HCT116 (cell line): ENCODE data around the gene PPFIA1. TPM values are rescaled to one million over a fixed set of nuclear protein-coding genes. Genes with fewer than 3 reads are reported as not detected.
A peak's percentile ranks its signal among the peaks of the same experiment; 100 is the strongest.

Source experiments
- ATAC-seq: fragments of 200-7000 bp; cut with Tn5 transposase; 2 replicates; pipeline ENCODE4 v1.9.1; 2020; ENCODE audit warnings: mild to moderate bottlenecking, moderate library complexity
- BruUV-seq: library from RNA; stranded (reverse); fragments of 400-500 nt; replicated peaks from 2 replicates; lab custom pipeline; 2021; lab: Mats Ljungman, UMichigan
- CTCF ChIA-PET: fragments of 300-600 bp; sonication (Branson Sonifier 250); formaldehyde crosslinking; loops from one replicate; lab custom pipeline; 2021; ENCODE audit warnings: antibody characterized with exemption; lab: Charles Lee
- POLR2A ChIA-PET: fragments of 300-600, 350-600 bp; sonication (Branson Sonifier 250); formaldehyde crosslinking; loops from one replicate; lab custom pipeline; 2021; ENCODE audit warnings: antibody characterized with exemption; lab: Charles Lee
- RAD21 ChIA-PET, 2 experiments: fragments of 300-600 bp; sonication (Branson Sonifier 250); formaldehyde crosslinking; loops; one replicate each; lab custom pipeline; 2023; ENCODE audit warnings: low total read pairs in 2 of 2; ENCODE audit not compliant: uncharacterized antibody in 2 of 2, unreplicated experiment in 2 of 2, low non-redundant PET in 1 of 2; lab: Charles Lee
- DNase-seq: peaks from one replicate; pipeline ENCODE4 v3.0.0-alpha.2; 2010; ENCODE audit warnings: low read depth, low spot score
- H2AFZ ChIP-seq: fragments of 200-600 bp; shearing (Covaris generic), sonication (generic); 2 replicates; pipeline ENCODE4 v1.6.1; 2017; ENCODE audit warnings: low read depth, mixed run types, mixed read lengths, antibody characterized with exemption, low read length; ENCODE audit not compliant: poor library complexity, severe bottlenecking
- H3K27ac ChIP-seq: 2 replicates; pipeline ENCODE4 v1.5.1; 2012; ENCODE audit warnings: low read depth, low read length
- H3K27me3 ChIP-seq: fragments of 200-600 bp; sonication (generic); 2 replicates; pipeline ENCODE4 v1.6.1; 2016; ENCODE audit warnings: mixed run types, low read length, mixed read lengths; ENCODE audit not compliant: insufficient read depth
- H3K36me3 ChIP-seq, 2 experiments: fragments of 200-500 bp in 1 of 2; fragments of 200-600 bp in 1 of 2; sonication (Bioruptor generic) in 1 of 2; sonication (generic) in 1 of 2; 2 replicates each; pipeline versions ENCODE4 v1.5.1 to v1.6.1; 2014 to 2016; ENCODE audit warnings: low read length in 2 of 2, inconsistent platforms in 1 of 2, mixed read lengths in 1 of 2, mixed run types in 1 of 2; ENCODE audit not compliant: insufficient read depth in 2 of 2, control insufficient read depth in 1 of 2
- H3K4me1 ChIP-seq, 2 experiments: fragments of 200-600 bp in 1 of 2; sonication (generic) in 1 of 2; 2 replicates each; pipeline versions ENCODE4 v1.5.1 to v1.6.1; 2012 to 2017; ENCODE audit warnings: low read length in 2 of 2, inconsistent platforms in 1 of 2, mild to moderate bottlenecking in 1 of 2, mixed read lengths in 1 of 2, mixed run types in 1 of 2, moderate library complexity in 1 of 2; ENCODE audit not compliant: insufficient read depth in 2 of 2, control insufficient read depth in 1 of 2
- H3K4me2 ChIP-seq: fragments of 200-600 bp; sonication (generic); 2 replicates; pipeline ENCODE4 v1.6.1; 2017; ENCODE audit warnings: mixed run types, low read length, mixed read lengths
- H3K4me3 ChIP-seq, 2 experiments: fragments of 200-600 bp in 1 of 2; sonication (generic) in 1 of 2; replicated peaks in 1 of 2; 2 replicates each; pipeline ENCODE4 v1.5.1; 2011 to 2016; ENCODE audit warnings: low read length in 2 of 2, control low read depth in 1 of 2, low read depth in 1 of 2, mild to moderate bottlenecking in 1 of 2, mixed read lengths in 1 of 2, mixed run types in 1 of 2
- H3K79me2 ChIP-seq: fragments of 200-600 bp; sonication (generic); 2 replicates; pipeline ENCODE4 v1.6.1; 2017; ENCODE audit warnings: mild to moderate bottlenecking, mixed run types, low read length, moderate library complexity, mixed read lengths; ENCODE audit not compliant: insufficient read depth
- H3K9ac ChIP-seq: fragments of 200-600 bp; sonication (generic); 2 replicates; pipeline ENCODE4 v1.6.1; 2016; ENCODE audit warnings: low read length, mixed read lengths
- H3K9me2 ChIP-seq: fragments of 200-600 bp; sonication (generic), shearing (Covaris generic); 2 replicates; pipeline ENCODE4 v1.6.1; 2017; ENCODE audit warnings: mixed run types, mild to moderate bottlenecking, moderate library complexity; ENCODE audit not compliant: insufficient read depth
- H3K9me3 ChIP-seq, 2 experiments: fragments of 200-500 bp in 1 of 2; fragments of 200-600 bp in 1 of 2; sonication (Bioruptor generic) in 1 of 2; sonication (generic) in 1 of 2; 2 replicates each; pipeline ENCODE4 v1.6.1; 2014 to 2017; ENCODE audit warnings: low read length in 2 of 2, mixed read lengths in 2 of 2, inconsistent platforms in 1 of 2, low read depth in 1 of 2, mild to moderate bottlenecking in 1 of 2, mixed run types in 1 of 2, moderate library complexity in 1 of 2; ENCODE audit not compliant: control insufficient read depth in 1 of 2, insufficient read depth in 1 of 2
- H4K20me1 ChIP-seq: fragments of 200-600 bp; sonication (generic), shearing (Covaris generic); 2 replicates; pipeline ENCODE4 v1.6.1; 2017; ENCODE audit warnings: mixed run types, mild to moderate bottlenecking, moderate library complexity; ENCODE audit not compliant: insufficient read depth
- ATF3 ChIP-seq: IDR thresholded peaks from 2 replicates; pipeline ENCODE4 v1.6.1; 2012
- CBX3 ChIP-seq: IDR thresholded peaks from 2 replicates; pipeline ENCODE4 v1.6.1; 2012; ENCODE audit warnings: low read depth
- CEBPB ChIP-seq: IDR thresholded peaks from 2 replicates; pipeline ENCODE4 v1.6.1; 2012; ENCODE audit warnings: low read depth
- ELF1 ChIP-seq: IDR thresholded peaks from 2 replicates; pipeline ENCODE4 v1.6.1; 2012; ENCODE audit warnings: low read depth, borderline replicate concordance
- EZH2 ChIP-seq: fragments of 200-600 bp; sonication (generic); IDR thresholded peaks from 2 replicates; pipeline ENCODE4 v1.6.1; 2017; ENCODE audit warnings: antibody characterized with exemption, mixed run types
- EZH2phosphoT487 ChIP-seq: fragments of 200-600 bp; IDR thresholded peaks from 2 replicates; pipeline ENCODE4 v1.6.1; 2018; ENCODE audit warnings: antibody characterized with exemption, borderline replicate concordance
- JUND ChIP-seq: IDR thresholded peaks from 2 replicates; pipeline ENCODE4 v1.6.1; 2012
- POLR2A ChIP-seq: IDR thresholded peaks from 2 replicates; pipeline ENCODE4 v1.7.0; 2011; ENCODE audit warnings: borderline replicate concordance; ENCODE audit not compliant: insufficient read depth, insufficient read length; ENCODE audit errors: extremely low read depth
- POLR2AphosphoS5 ChIP-seq: IDR thresholded peaks from 2 replicates; pipeline ENCODE4 v1.6.1; 2011; ENCODE audit warnings: mild to moderate bottlenecking, low read depth, low read length, moderate library complexity
- REST ChIP-seq: IDR thresholded peaks from 2 replicates; pipeline ENCODE4 v1.6.1; 2012; ENCODE audit warnings: low read depth
- SP1 ChIP-seq: IDR thresholded peaks from 2 replicates; pipeline ENCODE4 v1.6.1; 2012; ENCODE audit warnings: low read depth
- SRF ChIP-seq: IDR thresholded peaks from 2 replicates; pipeline ENCODE4 v1.6.1; 2012; ENCODE audit warnings: low read depth
- YY1 ChIP-seq: IDR thresholded peaks from 2 replicates; pipeline ENCODE4 v1.6.1; 2011; ENCODE audit warnings: low read length, low read depth, moderate library complexity, mild to moderate bottlenecking; ENCODE audit not compliant: insufficient replicate concordance; ENCODE audit errors: extremely low read depth
- ZFX ChIP-seq: fragments of 450-650 bp; IDR thresholded peaks from 2 replicates; pipeline ENCODE4 v1.6.1; 2017
- intact Hi-C: fragments of 100-400 bp; cut with micrococcal nuclease; formaldehyde crosslinking; loops from 2 replicates; pipeline ENCODE4 v1.10.0; 2022
- total RNA-seq: library from RNA; stranded (reverse); gene quantifications from one replicate; pipeline ENCODE4 v1.2.1, GENCODE V29; 2021; ENCODE audit not compliant: unreplicated experiment

Gene PPFIA1
- total RNA-seq, 1 experiment from 2014 or later = 48.6 TPM

- peak overlapping the region; percentile 57; the same call in 1 of the 2 replicates for H3K27ac ChIP-seq
- DNase-seq (no peak), ATAC-seq (peak; percentile 39; the same call in 1 of the 2 replicates)
- H3K4me3 ChIP-seq = peak overlapping the region in 1 of 2 experiments; percentile 34; a peak in 2 of 4 replicates
- H4K20me1 ChIP-seq = no peaks in the 10 kb centered on the region
- H3K4me2 ChIP-seq = peak overlapping the region; percentile 74
- no peaks in the 10 kb centered on the region for H3K36me3 ChIP-seq
- intact Hi-C loops = no loop called here
- no peak overlapping the region for H2AFZ ChIP-seq
- peak overlapping the region; percentile 29 for H3K9ac ChIP-seq
- no peak for TF ChIP-seq ELF1
- TF ChIP-seq YY1 = no peak
- no peak for TF ChIP-seq CEBPB
- no peak for TF ChIP-seq SP1
- TF ChIP-seq EZH2 = no peak
- TF ChIP-seq JUND = no peak
- TF ChIP-seq POLR2AphosphoS5 = no peak
- TF ChIP-seq ZFX = no peak
- no peak for TF ChIP-seq CBX3
- TF ChIP-seq POLR2A = no peak
- TF ChIP-seq ATF3 = no peak
- TF ChIP-seq SRF = no peak
- no peak for TF ChIP-seq EZH2phosphoT487
- no peak for TF ChIP-seq REST
- TF ChIP-seq, all 23 proteins: peak for 0
- ChIA-PET POLR2A (no interaction called here), RAD21 (no interaction called here), CTCF (no interaction called here)
- BruUV-seq = no TSS peak
- Histone ChIP-seq H3K4me1 (peaks cover 18 to 41% of the 10 kb centered on the region in 2 experiments), H3K27me3 (no peaks in the 10 kb centered on the region; the same call in 1 of the 2 replicates), H3K79me2 (no peaks in the 10 kb centered on the region), H3K9me3 (no peaks in the 10 kb centered on the region), H3K9me2 (no peaks in the 10 kb centered on the region)
Measured at GRCh38 chr11:70233034-70233433, 37.5 kb upstream of the PPFIA1 start.
